GM10266 (cell line): ENCODE results near the gene SLC43A2.

Source experiments
- DNase-seq: peaks from one replicate; pipeline ENCODE4 v3.0.0; 2012; ENCODE audit errors: extremely low spot score
- TF ChIP-seq, protein P1 (sequence below): IDR thresholded peaks from 2 replicates; pipeline ENCODE4 v1.5.1; 2012; ENCODE audit warnings: mild to moderate bottlenecking, low read depth; ENCODE audit not compliant: control insufficient read depth, insufficient read depth; ENCODE audit errors: missing control alignments

SLC43A2 gene

DNA sequence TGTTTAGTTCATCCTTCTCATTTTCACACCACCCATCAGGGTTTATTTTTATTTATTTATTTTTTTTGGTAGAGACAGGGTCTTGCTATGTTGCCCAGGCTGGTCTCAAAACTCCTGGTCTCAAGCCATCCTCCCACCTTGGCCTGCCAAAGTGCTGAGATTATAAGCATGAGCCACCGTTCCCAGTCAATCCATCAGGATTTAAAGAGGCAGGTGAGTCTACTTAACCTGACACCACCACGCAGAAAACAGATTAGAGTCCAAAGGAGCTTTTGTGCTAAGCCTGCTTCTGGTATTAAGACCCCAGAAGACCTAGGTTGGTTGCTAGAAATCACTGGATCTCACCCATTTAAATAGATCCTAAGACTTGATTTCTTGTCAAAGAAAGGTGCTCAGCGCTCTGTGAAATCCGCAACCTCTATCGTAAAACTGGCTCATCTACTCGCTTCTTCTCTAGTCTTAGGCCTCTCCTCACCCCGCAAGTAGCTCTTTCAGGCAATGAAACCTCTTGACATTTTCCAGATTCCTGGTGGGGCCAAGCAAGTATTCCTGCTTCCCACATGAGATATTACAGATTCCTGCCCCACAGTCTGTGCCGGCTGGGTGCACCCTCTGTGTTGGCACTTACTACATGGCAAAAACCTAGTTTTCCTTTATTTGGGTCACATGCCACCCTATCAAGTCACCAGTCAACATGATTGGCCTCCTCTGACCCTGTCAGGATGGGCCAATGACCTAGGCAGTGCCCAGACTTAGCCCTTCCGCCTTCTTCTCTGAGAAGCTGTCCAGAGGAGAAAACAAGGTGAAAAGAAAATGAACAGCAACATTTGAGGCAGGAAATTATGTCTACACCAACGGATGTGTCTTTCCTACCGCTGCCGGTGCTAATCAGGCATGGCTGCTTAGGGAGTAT lies 75.0 kb downstream of the SLC43A2 start:
- no peak for DNase-seq
- TF ChIP-seq, protein P1, sequence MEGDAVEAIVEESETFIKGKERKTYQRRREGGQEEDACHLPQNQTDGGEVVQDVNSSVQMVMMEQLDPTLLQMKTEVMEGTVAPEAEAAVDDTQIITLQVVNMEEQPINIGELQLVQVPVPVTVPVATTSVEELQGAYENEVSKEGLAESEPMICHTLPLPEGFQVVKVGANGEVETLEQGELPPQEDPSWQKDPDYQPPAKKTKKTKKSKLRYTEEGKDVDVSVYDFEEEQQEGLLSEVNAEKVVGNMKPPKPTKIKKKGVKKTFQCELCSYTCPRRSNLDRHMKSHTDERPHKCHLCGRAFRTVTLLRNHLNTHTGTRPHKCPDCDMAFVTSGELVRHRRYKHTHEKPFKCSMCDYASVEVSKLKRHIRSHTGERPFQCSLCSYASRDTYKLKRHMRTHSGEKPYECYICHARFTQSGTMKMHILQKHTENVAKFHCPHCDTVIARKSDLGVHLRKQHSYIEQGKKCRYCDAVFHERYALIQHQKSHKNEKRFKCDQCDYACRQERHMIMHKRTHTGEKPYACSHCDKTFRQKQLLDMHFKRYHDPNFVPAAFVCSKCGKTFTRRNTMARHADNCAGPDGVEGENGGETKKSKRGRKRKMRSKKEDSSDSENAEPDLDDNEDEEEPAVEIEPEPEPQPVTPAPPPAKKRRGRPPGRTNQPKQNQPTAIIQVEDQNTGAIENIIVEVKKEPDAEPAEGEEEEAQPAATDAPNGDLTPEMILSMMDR: no peak

DNA sequence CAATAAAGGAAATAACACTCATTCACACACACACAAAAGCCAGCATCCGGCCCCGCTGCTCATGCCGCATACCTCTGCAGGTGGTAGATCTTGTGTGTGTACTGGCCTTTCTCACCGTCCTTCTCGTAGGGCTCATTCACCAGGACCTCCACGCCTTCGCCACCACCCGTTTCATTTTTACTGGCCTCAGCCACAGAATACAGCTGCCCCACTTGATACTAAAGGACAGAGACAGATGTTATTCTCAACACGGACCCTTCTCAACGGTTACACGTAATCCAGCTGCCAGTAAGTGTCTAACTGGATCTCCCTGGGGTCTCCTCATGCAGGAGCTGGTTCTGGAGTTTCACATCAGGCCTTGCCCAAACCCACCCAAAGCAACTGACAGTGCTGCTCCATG lies 75.7 kb downstream of the SLC43A2 start:
- TF ChIP-seq, protein P1: no peak
- peak; percentile 50 for DNase-seq

DNA sequence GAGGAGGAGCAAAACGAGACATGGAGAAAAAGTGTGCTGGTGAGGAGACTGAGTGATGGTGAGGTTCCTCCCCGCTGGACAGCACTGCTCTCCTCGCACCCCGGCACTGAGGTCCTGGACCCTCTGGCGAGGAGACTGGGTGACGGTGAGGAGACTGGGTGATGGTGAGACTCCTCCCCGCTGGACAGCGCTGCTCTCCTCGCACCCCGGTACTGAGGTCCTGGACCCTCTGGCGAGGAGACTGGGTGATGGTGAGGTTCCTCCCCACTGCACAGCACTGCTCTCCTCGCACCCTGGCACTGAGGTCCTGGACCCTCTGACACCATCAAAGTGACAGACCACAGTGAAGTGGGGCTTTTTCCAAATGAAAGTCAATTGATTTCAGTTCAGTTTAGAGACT lies 76.9 kb downstream of the SLC43A2 start:
- DNase-seq: no peak
- TF ChIP-seq, protein P1: no peak

DNA sequence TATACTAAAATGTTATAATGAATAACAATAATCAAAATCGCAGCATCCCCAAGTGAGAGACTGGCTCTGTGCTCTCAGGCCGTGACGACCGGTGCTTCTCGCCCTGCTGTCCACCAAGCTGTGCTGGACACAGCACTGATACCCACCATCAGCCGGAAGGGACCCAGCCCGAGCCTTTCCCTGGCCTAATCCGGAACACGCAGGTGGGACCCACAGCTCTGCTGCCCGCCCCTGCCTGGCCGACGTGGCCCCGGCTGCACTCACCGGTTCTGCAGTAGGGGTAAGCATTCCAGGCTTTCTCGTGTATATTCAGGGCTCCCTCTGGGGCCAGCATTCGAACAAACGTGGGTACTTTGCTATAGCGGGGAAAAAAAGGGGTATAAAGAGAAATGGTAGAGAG lies 80.6 kb downstream of the SLC43A2 start:
- DNase-seq: no peak
- TF ChIP-seq, protein P1: no peak

DNA sequence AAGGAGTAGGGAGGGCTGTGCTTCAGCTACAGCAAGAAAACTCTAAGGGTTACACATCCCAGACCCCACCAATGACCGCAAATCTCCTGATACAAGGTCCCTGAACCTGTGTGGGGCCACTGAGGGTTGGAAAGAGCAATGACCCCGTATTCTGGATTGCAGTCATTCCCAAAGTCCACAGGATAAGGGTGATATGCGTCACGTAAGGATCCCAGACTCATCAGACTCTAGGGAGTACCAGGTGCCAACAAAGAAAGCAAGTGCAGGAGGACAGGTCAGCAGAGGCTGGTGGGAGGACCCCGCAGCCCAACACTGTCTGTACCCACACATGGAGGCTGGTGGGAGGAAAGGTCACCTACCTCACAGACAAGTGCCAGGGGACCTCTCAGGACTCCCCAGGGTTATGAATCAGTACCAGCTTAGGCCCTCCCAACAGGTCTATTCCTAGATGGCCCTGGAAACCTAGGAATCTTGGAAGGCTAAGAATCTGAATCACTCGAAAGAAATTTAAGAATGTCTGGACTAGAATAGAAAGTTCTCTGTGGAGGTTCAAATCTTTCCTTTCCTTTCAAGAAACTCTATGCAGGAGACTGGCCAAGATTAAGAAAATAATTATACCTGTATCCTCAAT lies 82.2 kb downstream of the SLC43A2 start:
- DNase-seq: no peak

DNA sequence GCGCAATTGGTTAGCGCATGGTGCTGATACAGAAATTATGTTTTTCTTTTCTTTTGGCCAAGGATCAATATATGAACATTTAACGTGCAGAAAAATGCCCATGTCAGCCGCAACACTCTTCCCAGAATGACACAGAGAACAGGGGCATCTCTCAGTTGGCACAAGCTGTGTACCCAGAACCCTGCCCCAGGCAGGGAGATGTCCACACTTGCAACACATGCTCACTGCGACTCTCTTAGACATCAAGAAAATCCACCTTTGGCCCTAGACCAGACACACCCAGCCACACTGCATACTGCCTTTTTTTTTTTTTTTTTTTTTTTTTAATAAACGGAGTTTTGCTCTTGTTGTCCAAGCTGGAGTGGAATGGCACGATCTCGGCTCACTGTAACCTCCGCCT lies 83.0 kb downstream of the SLC43A2 start:
- TF ChIP-seq, protein P1: no peak
- no peak for DNase-seq

More for the DNA sequence above, 82.2 kb downstream of the SLC43A2 start:
- TF ChIP-seq, protein P1: no peak

DNA sequence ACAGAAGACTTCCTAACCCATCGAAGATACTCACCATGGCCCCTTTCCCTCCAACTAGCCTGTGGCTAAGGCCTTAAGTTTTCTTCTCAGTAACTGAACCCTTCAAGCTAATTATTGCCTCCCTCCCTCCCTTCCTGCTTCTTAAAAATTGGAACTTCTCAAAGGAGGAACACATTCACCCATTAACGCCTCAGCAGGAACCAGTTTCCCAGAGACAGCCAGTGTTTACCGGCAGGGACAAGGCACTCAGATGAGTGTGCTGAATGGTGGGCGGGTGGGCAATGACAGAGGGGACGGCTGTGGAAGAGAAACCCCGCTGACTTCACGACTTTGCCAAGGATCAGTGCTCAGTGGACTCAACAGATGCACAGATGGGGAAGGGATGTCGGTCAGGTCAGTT lies 86.3 kb downstream of the SLC43A2 start:
- no peak for DNase-seq
- TF ChIP-seq, protein P1: no peak
